Endothelial cell of umbilical vein (primary cell): Measurements from ENCODE around the gene BSND. TPM values are rescaled to one million over a fixed set of nuclear protein-coding genes. Genes with fewer than 3 reads are reported as not detected.

Experiments
- BruUV-seq: library from RNA; stranded (reverse); fragments of 400-500 nt; replicated peaks from 2 replicates; lab custom pipeline; 2021; lab: Mats Ljungman, UMichigan
- CTCF ChIA-PET: fragments of 300-600, 350-600 bp; sonication (Branson Sonifier 250); formaldehyde crosslinking; loops from one replicate; lab custom pipeline; 2021; ENCODE audit warnings: antibody characterized with exemption, inconsistent platforms; lab: Charles Lee
- POLR2A ChIA-PET: fragments of 300-600, 350-600 bp; sonication (Branson Sonifier 250); formaldehyde crosslinking; loops from one replicate; lab custom pipeline; 2021; ENCODE audit warnings: antibody characterized with exemption, inconsistent platforms; lab: Charles Lee
- DNase-seq: peaks from one replicate; pipeline ENCODE4 v3.0.0-alpha.2; 2011; ENCODE audit warnings: low read depth, low spot score
- FAIRE-seq: peaks from 2 replicates; lab custom pipeline; 2011; peaks lifted over from hg19 to GRCh38; lab: Jason Lieb, UNC
- H2AFZ ChIP-seq: 2 replicates; pipeline ENCODE4 v1.6.0; 2012; ENCODE audit warnings: low read depth, low read length, control low read depth, inconsistent platforms
- H3K27ac ChIP-seq: 2 replicates; pipeline ENCODE4 v1.5.1; 2011; ENCODE audit warnings: low read depth, mild to moderate bottlenecking, control low read depth, low read length, moderate library complexity; ENCODE audit not compliant: insufficient read depth
- H3K27me3 ChIP-seq, 2 experiments: 2 replicates each; pipeline versions ENCODE4 v1.6.0 to v1.6.1; 2011; ENCODE audit warnings: low read length in 2 of 2, mixed read lengths in 1 of 2; ENCODE audit not compliant: control insufficient read depth in 2 of 2, insufficient read depth in 2 of 2
- H3K36me3 ChIP-seq, 2 experiments: 2 replicates in 1 of 2; 3 replicates in 1 of 2; pipeline ENCODE4 v1.5.1; 2011; ENCODE audit warnings: low read length in 2 of 2, mild to moderate bottlenecking in 1 of 2, moderate library complexity in 1 of 2; ENCODE audit not compliant: control insufficient read depth in 2 of 2, insufficient read depth in 2 of 2; ENCODE audit errors: extremely low read depth in 1 of 2
- H3K4me1 ChIP-seq: 3 replicates; pipeline ENCODE4 v1.5.1; 2011; ENCODE audit warnings: mild to moderate bottlenecking, low read length; ENCODE audit not compliant: control insufficient read depth, insufficient read depth; ENCODE audit errors: extremely low read depth
- H3K4me2 ChIP-seq: 2 replicates; pipeline ENCODE4 v1.6.1; 2011; ENCODE audit warnings: low read length, control low read depth, mixed read lengths; ENCODE audit not compliant: insufficient read depth
- H3K4me3 ChIP-seq, 3 experiments: fragments of 200-600 bp in 1 of 3; sonication (generic), shearing (Covaris generic) in 1 of 3; replicated peaks in 1 of 3; 2 replicates each; pipeline ENCODE4 v1.5.1; 2011 to 2016; ENCODE audit warnings: control low read depth in 3 of 3, low read length in 3 of 3, mild to moderate bottlenecking in 2 of 3, inconsistent platforms in 1 of 3, low read depth in 1 of 3, moderate library complexity in 1 of 3; ENCODE audit not compliant: insufficient read depth in 1 of 3
- H3K79me2 ChIP-seq: 2 replicates; pipeline ENCODE4 v1.6.0; 2012; ENCODE audit warnings: low read length, inconsistent platforms; ENCODE audit not compliant: control insufficient read depth, insufficient read depth
- H3K9ac ChIP-seq: replicated peaks from 2 replicates; pipeline ENCODE3; 2011; ENCODE audit warnings: low read length, control low read depth; ENCODE audit not compliant: insufficient read depth; ENCODE audit errors: extremely low read depth
- H3K9me1 ChIP-seq: replicated peaks from 3 replicates; pipeline ENCODE4 v1.6.0; 2011; ENCODE audit warnings: mild to moderate bottlenecking, low read length; ENCODE audit not compliant: control insufficient read depth, insufficient read depth; ENCODE audit errors: extremely low read depth
- H3K9me3 ChIP-seq: replicated peaks from 2 replicates; pipeline ENCODE4 v1.5.1; 2012; ENCODE audit warnings: low read length, inconsistent platforms; ENCODE audit not compliant: control insufficient read depth, insufficient read depth
- H4K20me1 ChIP-seq: replicated peaks from 2 replicates; pipeline ENCODE3; 2011; ENCODE audit warnings: mild to moderate bottlenecking, low read length; ENCODE audit not compliant: control insufficient read depth, insufficient read depth; ENCODE audit errors: extremely low read depth
- CTCF ChIP-seq, 2 donors: IDR thresholded peaks; 1 replicate in 1 of 2; 2 replicates in 1 of 2; pipeline ENCODE4 v1.5.1; 2011; ENCODE audit warnings: low read length in 2 of 2, mild to moderate bottlenecking in 2 of 2, moderate library complexity in 2 of 2, control low read depth in 1 of 2, inconsistent platforms in 1 of 2, low read depth in 1 of 2; ENCODE audit not compliant: insufficient read depth in 1 of 2; ENCODE audit errors: extremely low read depth in 1 of 2
- EZH2 ChIP-seq: IDR thresholded peaks from 2 replicates; pipeline ENCODE4 v1.6.1; 2012; ENCODE audit warnings: borderline replicate concordance, low read depth, mild to moderate bottlenecking, moderate library complexity, low read length, inconsistent platforms; ENCODE audit not compliant: severe bottlenecking
- FOS ChIP-seq: IDR thresholded peaks from 2 replicates; pipeline ENCODE4 v1.6.1; 2011; ENCODE audit warnings: mild to moderate bottlenecking, low read length, moderate library complexity, borderline replicate concordance; ENCODE audit not compliant: insufficient read depth
- GATA2 ChIP-seq: IDR thresholded peaks from 2 replicates; pipeline ENCODE4 v1.7.0; 2011; ENCODE audit warnings: low read depth, mild to moderate bottlenecking, moderate library complexity, mixed read lengths, low read length; ENCODE audit not compliant: insufficient read length, insufficient read depth
- JUN ChIP-seq: IDR thresholded peaks from 2 replicates; pipeline ENCODE4 v1.6.1; 2011; ENCODE audit warnings: borderline replicate concordance, low read depth; ENCODE audit not compliant: insufficient read length, insufficient read depth
- MAX ChIP-seq: IDR thresholded peaks from 2 replicates; pipeline ENCODE4 v1.6.1; 2011; ENCODE audit not compliant: insufficient read depth, insufficient read length
- MYC ChIP-seq: IDR thresholded peaks from one replicate; pipeline ENCODE4 v1.6.1; 2011; ENCODE audit warnings: mild to moderate bottlenecking, low read depth, low read length
- POLR2A ChIP-seq: IDR thresholded peaks from 2 replicates; pipeline ENCODE4 v1.6.1; 2012; ENCODE audit warnings: low read depth, mild to moderate bottlenecking, control low read depth, low read length
- POLR2AphosphoS5 ChIP-seq: IDR thresholded peaks from 2 replicates; pipeline ENCODE4 v1.6.1; 2012; ENCODE audit warnings: low read depth, mild to moderate bottlenecking, control low read depth, low read length, moderate library complexity; ENCODE audit not compliant: insufficient read depth
- dilution Hi-C: fragments of 300-500 bp; cut with MboI; formaldehyde crosslinking; loops from one replicate; pipeline ENCODE4 v1.15.0; 2019; ENCODE audit warnings: low sequenced_read_pairs; ENCODE audit not compliant: extremely low pct_ligation_motif_present
- intact Hi-C: fragments of 100-400 bp; cut with micrococcal nuclease; formaldehyde crosslinking; loops from one replicate; pipeline ENCODE4 v1.10.0; 2022
- polyA plus RNA-seq, 4 experiments: library from polyadenylated mRNA; depleted of rRNA in 3 of 4; stranded (reverse) in 3 of 4; unstranded in 1 of 4; fragments of >200 nt; gene quantifications; 2 replicates each; pipeline versions ENCODE4 v1.2.1 to v1.2.3, GENCODE V29; 2011 to 2012; ENCODE audit warnings: missing spikeins in 1 of 4
- total RNA-seq: library from RNA; stranded (reverse); gene quantifications from 2 replicates; pipeline ENCODE4 v1.2.3, GENCODE V29; 2021

The BSND gene
- total and polyA plus RNA-seq, 2 donors (not counting 3 experiments of a cell fraction or from before 2014, with no cell fraction given): not detected

- H3K4me1 ChIP-seq: no peaks in the 10 kb centered on the region
- dilution Hi-C loops: no loop called here
- H2AFZ ChIP-seq: no peak overlapping the region
- intact Hi-C loops: no loop called here
- CTCF ChIA-PET: interaction anchor here (1.2 to 25.0 kb wide), 2 partner anchors 15 to 36 kb away, joined by 4 to 918 read pairs; no protein-coding TSS in a partner anchor
- no peaks in the 10 kb centered on the region for H3K9me1 ChIP-seq
- H3K4me3 ChIP-seq: no peak overlapping the region
- DNase-seq (no peak), FAIRE-seq (no peak)
- H4K20me1 ChIP-seq: no peaks in the 10 kb centered on the region
- no peak for TF ChIP-seq POLR2AphosphoS5
- TF ChIP-seq CTCF (IDR thresholded peaks at IDR 0.05; ENCODE audit: extremely low read depth in 1 of 2, insufficient read depth in 1 of 2, low read depth in 1 of 2, low read length in 2 of 2): no peak
- no peak for TF ChIP-seq MAX
- TF ChIP-seq FOS: no peak
- TF ChIP-seq MYC: no peak
- TF ChIP-seq GATA2: no peak
- no peak for TF ChIP-seq EZH2
- TF ChIP-seq JUN: no peak
- no peak for TF ChIP-seq POLR2A
- no TSS peak for BruUV-seq
- no peak overlapping the region for H3K9ac ChIP-seq
- H3K27me3 ChIP-seq: peaks cover 20 to 29% of the 10 kb centered on the region in 2 experiments
- H3K27ac ChIP-seq: no peak overlapping the region
- POLR2A ChIA-PET: no interaction called here
- no peaks in the 10 kb centered on the region for H3K9me3 ChIP-seq
- H3K79me2 ChIP-seq: no peaks in the 10 kb centered on the region
- H3K4me2 ChIP-seq: no peak overlapping the region
- H3K36me3 ChIP-seq: no peaks in the 10 kb centered on the region
Measured at GRCh38 chr1:54981466-54981865, 17.3 kb upstream of the BSND start.
